GM18867 (cell line): ENCODE results near the gene AGAP1.
A peak's percentile ranks its signal among the peaks of the same experiment; 100 is the strongest.

ENCODE experiments used
- ATAC-seq: cut with Tn5 transposase; IDR thresholded peaks from one replicate; pipeline ENCODE4 v1.9.1; 2021; ENCODE audit warnings: mild to moderate bottlenecking, moderate library complexity; ENCODE audit not compliant: unreplicated experiment

Gene AGAP1

GRCh38 chr2:235727891-235728799, 234.3 kb downstream of the AGAP1 start:
- no peak for ATAC-seq

- ATAC-seq, result no peak
Observed at GRCh38 chr2:235728800-235729556, 235.1 kb downstream of the AGAP1 start.

GRCh38 chr2:235729557-235729947, 235.7 kb downstream of the AGAP1 start:
- no peak for ATAC-seq

GRCh38 chr2:235730115-235730514, 236.3 kb downstream of the AGAP1 start:
- no peak for ATAC-seq

- no peak for ATAC-seq
Observed at GRCh38 chr2:235733761-235734160, 239.9 kb downstream of the AGAP1 start.

- no peak for ATAC-seq
Observed at GRCh38 chr2:235734168-235734567, 240.3 kb downstream of the AGAP1 start.

- no peak for ATAC-seq
Observed at GRCh38 chr2:235734688-235735231, 240.9 kb downstream of the AGAP1 start.

GRCh38 chr2:235737396-235737795, 243.6 kb downstream of the AGAP1 start:
- ATAC-seq, result no peak

GRCh38 chr2:235737840-235738239, 244.0 kb downstream of the AGAP1 start:
- ATAC-seq, result no peak

- no peak for ATAC-seq
Observed at GRCh38 chr2:235739704-235740415, 246.0 kb downstream of the AGAP1 start.

- ATAC-seq, result no peak
Observed at GRCh38 chr2:235740821-235741220, 247.0 kb downstream of the AGAP1 start.

GRCh38 chr2:235744161-235744560, 250.3 kb downstream of the AGAP1 start:
- ATAC-seq, result no peak

- no peak for ATAC-seq
Observed at GRCh38 chr2:235745597-235745996, 251.8 kb downstream of the AGAP1 start.

GRCh38 chr2:235746257-235746934, 252.6 kb downstream of the AGAP1 start:
- ATAC-seq, result peak; percentile 68

- no peak for ATAC-seq
Observed at GRCh38 chr2:235747001-235747785, 253.3 kb downstream of the AGAP1 start.

- ATAC-seq, result no peak
Observed at GRCh38 chr2:235747786-235748091, 253.9 kb downstream of the AGAP1 start.

- ATAC-seq, result no peak
Observed at GRCh38 chr2:235749121-235749770, 255.4 kb downstream of the AGAP1 start.

GRCh38 chr2:235749771-235750160, 255.9 kb downstream of the AGAP1 start:
- no peak for ATAC-seq

GRCh38 chr2:235752846-235753245, 259.0 kb downstream of the AGAP1 start:
- no peak for ATAC-seq
